Left lobe of liver (tissue), 2 donors: ENCODE data around the gene ZNF444. TPM values are rescaled to one million over a fixed set of nuclear protein-coding genes. Genes with fewer than 3 reads are reported as not detected.
A peak's percentile ranks its signal among the peaks of the same experiment; 100 is the strongest.

Source experiments
- ATAC-seq: fragments of 200-7000 bp; cut with Tn5 transposase; one replicate; pipeline ENCODE4 v1.9.1; 2020; ENCODE audit warnings: mild to moderate bottlenecking, moderate library complexity
- DNase-seq: peaks from one replicate; pipeline ENCODE4 v3.0.0-alpha.2; 2020; ENCODE audit warnings: low spot score
- total RNA-seq: library from RNA; stranded (reverse); gene quantifications from one replicate; pipeline ENCODE4 v1.2.1, GENCODE V29; 2021
- donor health status: DM: no; HTN: no; CAD: no; lungs with moderate emphysema.
- donor health status: DM: no; HTN: yes; CAD: no.

The ZNF444 gene
- total RNA-seq, 1 donor from 2014 or later: 58.5 TPM

GRCh38 chr19:56106993-56107392, 34.1 kb upstream of the ZNF444 start:
- no peak for DNase-seq

GRCh38 chr19:56107626-56108351, 33.3 kb upstream of the ZNF444 start:
- ATAC-seq (peak; percentile 3), DNase-seq (no peak)

More at GRCh38 chr19:56106993-56107392, 34.1 kb upstream of the ZNF444 start:
- no peak for ATAC-seq

- no peak for DNase-seq
- no peak for ATAC-seq
These were observed 32.5 kb upstream of the ZNF444 start for GRCh38 chr19:56108447-56109195.

GRCh38 chr19:56109226-56109625, 31.9 kb upstream of the ZNF444 start:
- no peak for ATAC-seq

GRCh38 chr19:56110515-56111448, 30.3 kb upstream of the ZNF444 start:
- ATAC-seq: peak; percentile 86
- DNase-seq: peak; percentile 83

More at GRCh38 chr19:56109226-56109625, 31.9 kb upstream of the ZNF444 start:
- DNase-seq: no peak

- no peak for DNase-seq
- ATAC-seq: peak; percentile 55
These were observed 29.3 kb upstream of the ZNF444 start for GRCh38 chr19:56111601-56112312.

GRCh38 chr19:56112313-56112709, 28.8 kb upstream of the ZNF444 start:
- DNase-seq: no peak
- no peak for ATAC-seq

- ATAC-seq: no peak
- DNase-seq: no peak
These were observed 27.9 kb upstream of the ZNF444 start for GRCh38 chr19:56113074-56113632.

GRCh38 chr19:56114051-56114777, 26.9 kb upstream of the ZNF444 start:
- no peak for DNase-seq

GRCh38 chr19:56114778-56115110, 26.3 kb upstream of the ZNF444 start:
- DNase-seq (no peak), ATAC-seq (no peak)

More at GRCh38 chr19:56114051-56114777, 26.9 kb upstream of the ZNF444 start:
- ATAC-seq: no peak

- DNase-seq (no peak), ATAC-seq (no peak)
These were observed 25.6 kb upstream of the ZNF444 start for GRCh38 chr19:56115490-56115889.

- no peak for DNase-seq
- ATAC-seq: no peak
These were observed 24.5 kb upstream of the ZNF444 start for GRCh38 chr19:56116606-56117005.

- ATAC-seq (no peak), DNase-seq (no peak)
These were observed 23.7 kb upstream of the ZNF444 start for GRCh38 chr19:56117376-56117884.

GRCh38 chr19:56117889-56118288, 23.2 kb upstream of the ZNF444 start:
- DNase-seq (no peak), ATAC-seq (no peak)

GRCh38 chr19:56118666-56119581, 22.2 kb upstream of the ZNF444 start:
- no peak for ATAC-seq
- no peak for DNase-seq

- ATAC-seq: peak; percentile 2
- peak; percentile 75 for DNase-seq
These were observed 21.5 kb upstream of the ZNF444 start for GRCh38 chr19:56119582-56119978.

- no peak for DNase-seq
- peak; percentile 0 for ATAC-seq
These were observed 21.1 kb upstream of the ZNF444 start for GRCh38 chr19:56120002-56120370.
